HuH-7 (cell line): ENCODE data around the gene DSE.

ENCODE experiments used
- DNase-seq: peaks from one replicate; pipeline ENCODE4 v3.0.0; 2011; ENCODE audit warnings: low spot score

The DSE gene

GRCh38 chr6:116413357-116413756, 42.6 kb downstream of the DSE start:
- DNase-seq = no peak

GRCh38 chr6:116417661-116418060, 46.9 kb downstream of the DSE start:
- no peak for DNase-seq

- DNase-seq = no peak
Measured at GRCh38 chr6:116419069-116419786, 48.5 kb downstream of the DSE start.

- no peak for DNase-seq
Measured at GRCh38 chr6:116420341-116420740, 49.6 kb downstream of the DSE start.

- DNase-seq = no peak
Measured at GRCh38 chr6:116422238-116422637, 51.5 kb downstream of the DSE start.

GRCh38 chr6:116424001-116424400, 53.3 kb downstream of the DSE start:
- DNase-seq = no peak

- no peak for DNase-seq
Measured at GRCh38 chr6:116426551-116426950, 55.8 kb downstream of the DSE start.

- DNase-seq = no peak
Measured at GRCh38 chr6:116429111-116429510, 58.4 kb downstream of the DSE start.

GRCh38 chr6:116430860-116431259, 60.1 kb downstream of the DSE start:
- DNase-seq = no peak

- no peak for DNase-seq
Measured at GRCh38 chr6:116431964-116432595, 61.3 kb downstream of the DSE start.

- no peak for DNase-seq
Measured at GRCh38 chr6:116433206-116433712, 62.5 kb downstream of the DSE start.

- no peak for DNase-seq
Measured at GRCh38 chr6:116434056-116434725, 63.4 kb downstream of the DSE start.

- no peak for DNase-seq
Measured at GRCh38 chr6:116436586-116436985, 65.8 kb downstream of the DSE start.

- DNase-seq = no peak
Measured at GRCh38 chr6:116437656-116438055, 66.9 kb downstream of the DSE start.

- no peak for DNase-seq
Measured at GRCh38 chr6:116438590-116439448, 68.1 kb downstream of the DSE start.

GRCh38 chr6:116439522-116440051, 68.8 kb downstream of the DSE start:
- no peak for DNase-seq

GRCh38 chr6:116443105-116443504, 72.4 kb downstream of the DSE start:
- DNase-seq = no peak

GRCh38 chr6:116444092-116444491, 73.3 kb downstream of the DSE start:
- DNase-seq = no peak

GRCh38 chr6:116444575-116444974, 73.8 kb downstream of the DSE start:
- no peak for DNase-seq

- DNase-seq = no peak
Measured at GRCh38 chr6:116445102-116445501, 74.4 kb downstream of the DSE start.

GRCh38 chr6:116446399-116446798, 75.7 kb downstream of the DSE start:
- DNase-seq = no peak

GRCh38 chr6:116447052-116447451, 76.3 kb downstream of the DSE start:
- DNase-seq = no peak
